AG09319 (cell line): ENCODE measurements around the gene MIF4GD.

Experiments used
- DNase-seq: peaks from one replicate; pipeline ENCODE4 v3.0.0-alpha.2; 2010; ENCODE audit warnings: low read depth; ENCODE audit errors: extremely low read depth
- CTCF ChIP-seq: IDR thresholded peaks from 2 replicates; pipeline ENCODE4 v1.5.1; 2011; ENCODE audit warnings: low read depth, mild to moderate bottlenecking, inconsistent platforms, low read length, moderate library complexity

Gene MIF4GD

GRCh38 chr17:75241502-75241901, 29.5 kb downstream of the MIF4GD start:
- TF ChIP-seq CTCF = no peak
- no peak for DNase-seq

GRCh38 chr17:75241143-75241430, 29.9 kb downstream of the MIF4GD start:
- TF ChIP-seq CTCF = no peak
- no peak for DNase-seq

DNA sequence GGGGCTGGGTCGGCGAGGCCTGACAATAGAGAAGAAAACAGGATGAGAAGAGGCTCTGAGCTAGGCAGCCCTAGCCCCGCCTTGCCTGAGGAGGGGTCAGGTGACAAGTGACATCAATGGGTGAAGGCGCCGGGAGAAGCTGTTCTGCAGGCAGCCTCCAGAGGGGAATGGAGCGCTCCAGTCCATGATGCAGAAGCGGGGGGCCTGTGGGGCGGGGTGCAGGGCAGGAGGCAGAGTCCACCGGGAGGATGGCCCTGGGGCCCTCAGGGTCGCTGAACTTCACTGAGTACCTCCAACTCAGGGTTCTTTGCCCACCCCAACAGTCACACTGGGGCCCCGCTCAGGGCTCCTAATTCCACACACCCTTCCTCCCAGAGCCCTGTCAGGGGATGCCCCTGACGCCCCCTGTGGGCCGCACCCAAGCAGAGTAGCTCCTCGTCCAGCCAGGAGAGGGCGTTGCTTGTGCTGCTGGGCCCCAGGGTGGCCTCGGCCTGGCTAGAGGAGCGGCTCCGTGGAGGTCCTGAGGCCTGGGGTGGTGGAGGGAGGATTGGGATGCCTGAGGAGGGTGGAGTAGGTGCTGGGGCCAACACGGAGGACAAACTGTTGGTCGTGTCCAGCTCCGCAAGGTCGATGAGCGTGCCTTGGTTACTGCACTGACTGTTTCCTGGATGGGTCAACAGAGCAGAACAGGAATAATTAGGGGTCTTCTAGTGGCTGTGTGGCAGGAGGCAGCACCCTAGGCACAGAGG, 30.5 kb downstream of the MIF4GD start:
- TF ChIP-seq CTCF = peak; percentile 61
- no peak for DNase-seq

DNA sequence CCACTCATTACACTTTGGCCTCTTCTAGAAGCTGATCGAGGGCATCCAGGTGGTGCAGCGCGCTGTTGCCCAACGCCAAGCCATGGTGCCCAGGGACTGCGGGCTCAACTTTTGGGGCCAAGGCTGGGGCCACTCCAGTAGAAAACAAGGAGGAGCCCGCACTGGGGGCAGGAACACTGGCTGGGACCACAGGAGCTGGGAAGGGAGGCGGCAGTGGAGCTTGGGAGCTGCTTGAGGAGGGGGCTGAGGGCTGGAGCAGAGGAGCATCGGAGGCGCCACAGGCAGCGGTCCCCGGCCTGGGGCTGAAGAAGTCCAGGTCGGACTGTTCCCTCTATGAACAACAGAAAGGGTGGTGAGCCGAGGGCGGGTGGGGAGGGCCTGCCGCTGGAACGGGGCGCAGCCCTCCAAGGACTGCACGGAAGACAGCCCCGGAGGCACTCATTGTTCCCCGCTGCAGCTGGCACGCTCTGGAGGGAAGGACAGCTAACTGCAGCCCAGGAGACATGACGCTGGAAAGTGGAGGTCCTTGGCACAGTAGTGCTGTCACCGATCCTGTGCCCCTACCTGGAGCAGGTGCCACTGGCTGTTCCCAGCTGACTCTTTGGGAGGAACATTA, 31.1 kb downstream of the MIF4GD start:
- no peak for DNase-seq

GRCh38 chr17:75239214-75239613, 31.8 kb downstream of the MIF4GD start:
- no peak for TF ChIP-seq CTCF
- DNase-seq = no peak

More for the DNA sequence above, 31.1 kb downstream of the MIF4GD start:
- no peak for TF ChIP-seq CTCF

- no peak for DNase-seq
Measured at GRCh38 chr17:75238684-75239191, 32.3 kb downstream of the MIF4GD start.

More at GRCh38 chr17:75238684-75239191, 32.3 kb downstream of the MIF4GD start:
- TF ChIP-seq CTCF = peak; percentile 86
